AG08395 (cell line): ENCODE results near the gene TSPYL4.

ENCODE experiments used
- DNase-seq: peaks from one replicate; pipeline ENCODE4 v3.0.0; 2012; ENCODE audit warnings: mixed read lengths, low spot score

Gene TSPYL4

DNA sequence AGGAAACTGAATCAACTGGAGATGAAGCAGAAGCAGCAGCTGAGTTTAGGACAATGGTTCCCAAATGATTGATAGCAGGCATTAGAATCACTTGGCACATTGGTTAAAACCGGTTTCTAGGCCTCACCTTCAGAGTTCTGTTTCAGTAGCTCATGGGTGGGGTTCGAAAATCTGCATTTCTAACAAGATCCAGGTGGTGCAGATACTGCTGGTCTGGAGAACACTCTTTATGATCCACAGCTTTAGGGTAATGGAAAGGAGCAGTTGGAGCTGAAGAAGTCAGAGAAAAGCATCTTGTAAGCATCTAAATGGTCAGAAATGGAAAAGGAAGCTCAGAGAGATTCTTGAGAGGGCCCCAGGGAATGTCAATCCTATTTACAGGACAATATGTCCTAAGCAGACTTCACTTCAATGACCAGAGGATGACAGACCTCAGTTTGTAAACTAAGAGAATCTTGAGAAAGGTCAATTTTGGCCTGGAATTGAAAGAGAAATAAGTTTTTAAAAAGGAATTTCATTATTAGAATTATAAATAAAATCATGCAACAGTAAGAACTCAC, 17.4 kb upstream of the TSPYL4 start:
- DNase-seq: no peak

DNA sequence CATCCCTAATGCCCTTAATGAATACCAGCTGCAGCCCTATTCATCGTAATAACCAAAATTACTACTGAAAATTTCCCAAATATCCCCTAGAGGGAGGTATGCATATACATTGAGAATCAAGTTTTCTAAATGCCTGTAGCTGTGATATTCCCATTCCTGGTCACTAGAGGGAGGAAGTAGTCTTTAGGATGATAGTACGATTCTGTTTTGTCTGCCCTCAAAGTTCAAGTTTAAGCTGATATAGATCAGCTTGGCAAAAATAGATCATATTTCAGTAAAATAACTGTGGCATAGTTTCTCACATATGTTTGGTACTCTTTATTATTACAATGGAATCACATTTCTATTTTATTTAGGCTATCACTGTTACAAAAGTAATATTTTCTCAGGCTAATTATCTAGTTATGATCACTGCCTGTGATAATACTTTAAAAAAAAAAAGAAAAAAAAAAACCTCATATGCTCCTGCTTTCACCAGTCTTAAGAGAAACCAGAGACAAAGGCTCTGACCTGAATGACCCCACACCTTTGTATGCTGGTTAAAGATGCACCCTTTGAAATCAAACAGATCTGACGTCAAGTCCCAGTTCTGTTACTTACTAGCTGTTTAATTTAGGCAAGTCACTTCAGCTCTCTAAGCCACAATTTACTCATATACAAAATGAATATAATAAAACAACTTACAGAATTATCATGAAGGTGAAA, 14.9 kb upstream of the TSPYL4 start:
- peak; percentile 73 for DNase-seq

DNA sequence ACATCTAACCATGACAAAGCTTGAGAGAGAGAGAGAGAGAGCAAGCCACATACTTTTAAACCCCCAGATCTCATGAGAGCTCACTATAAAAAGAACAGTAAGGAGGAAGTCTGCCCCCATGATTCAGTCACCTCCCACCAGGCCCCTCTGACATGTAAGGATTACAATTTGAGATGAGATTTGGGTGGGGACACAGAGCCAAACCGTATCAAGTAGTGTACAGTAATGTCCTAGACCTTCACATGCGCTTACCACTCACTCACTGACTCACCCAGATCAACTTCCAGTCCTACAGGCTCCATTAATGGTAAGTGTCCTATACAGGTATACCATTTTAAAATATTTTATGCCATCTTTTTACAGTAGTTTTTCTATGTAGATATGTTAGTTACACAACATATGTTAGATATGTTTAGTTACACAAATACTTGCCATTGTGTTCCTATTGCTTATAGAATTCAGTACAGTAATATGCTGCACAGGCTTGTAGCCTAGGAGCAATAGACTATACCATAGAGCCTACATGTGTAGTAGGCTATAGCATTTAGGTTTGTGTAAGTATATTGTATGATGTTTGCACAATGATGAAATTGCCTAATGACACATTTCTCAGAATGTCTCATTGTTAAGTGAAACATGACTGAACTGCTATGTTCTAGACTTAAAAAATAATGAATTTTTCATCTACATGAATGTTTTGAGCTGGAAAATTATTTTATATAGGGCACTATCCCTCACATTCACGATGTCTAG, 14.1 kb upstream of the TSPYL4 start:
- no peak for DNase-seq

DNA sequence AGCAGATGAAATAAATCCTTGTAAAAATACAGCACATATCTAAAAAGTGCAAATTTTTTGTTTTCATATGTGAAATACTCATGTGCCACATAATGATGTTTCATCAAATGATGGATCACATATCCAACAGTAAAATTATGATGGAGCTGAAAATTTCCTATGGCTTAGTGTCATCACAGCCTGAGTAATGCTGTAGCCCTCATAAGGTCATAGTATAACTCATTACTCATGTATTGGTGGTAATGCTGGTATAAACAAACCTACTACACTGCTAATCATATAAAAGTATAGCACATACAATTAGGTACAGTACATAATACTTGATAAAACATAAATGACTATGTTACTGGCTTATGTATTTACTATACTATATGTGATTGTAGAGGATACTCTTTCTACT, 12.9 kb upstream of the TSPYL4 start:
- no peak for DNase-seq

DNA sequence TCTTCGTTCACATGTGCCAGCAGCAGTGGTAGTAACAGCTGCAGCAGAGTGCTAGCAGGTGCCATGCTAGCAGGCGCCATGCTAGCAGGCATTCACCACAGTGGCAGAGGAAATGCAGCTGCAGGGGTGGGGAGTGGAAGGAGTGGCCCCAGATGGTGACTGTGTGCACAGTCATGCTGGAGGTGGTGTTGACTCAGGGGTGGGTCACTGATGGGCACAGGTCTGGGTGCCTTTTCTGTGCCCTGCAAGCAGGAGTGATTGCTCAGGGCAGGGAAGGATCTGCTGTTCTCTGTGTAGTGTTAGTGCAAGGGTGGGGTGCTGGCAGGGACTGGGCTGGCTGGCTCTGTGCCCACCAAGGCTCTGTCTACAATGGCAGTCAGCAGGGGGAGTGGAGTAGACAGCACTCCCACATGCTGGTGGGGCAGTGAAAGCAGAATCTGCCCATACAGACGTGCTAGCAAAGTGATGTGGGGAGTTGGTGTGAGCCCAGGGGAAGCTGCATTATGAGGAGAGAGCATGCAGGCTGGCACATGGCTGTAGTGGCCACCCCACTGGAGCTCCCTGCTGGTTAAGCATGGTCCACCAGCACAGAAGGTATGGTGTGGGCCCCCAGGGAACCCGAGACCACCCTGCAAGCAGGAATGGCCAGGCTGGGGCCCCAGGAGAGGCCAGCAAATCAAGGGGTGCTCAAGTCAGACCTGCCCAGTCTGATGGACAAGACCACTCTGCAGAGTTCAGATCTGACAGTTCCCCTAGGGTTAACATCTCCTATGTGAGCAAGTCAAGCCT, 11.4 kb upstream of the TSPYL4 start:
- DNase-seq: no peak

DNA sequence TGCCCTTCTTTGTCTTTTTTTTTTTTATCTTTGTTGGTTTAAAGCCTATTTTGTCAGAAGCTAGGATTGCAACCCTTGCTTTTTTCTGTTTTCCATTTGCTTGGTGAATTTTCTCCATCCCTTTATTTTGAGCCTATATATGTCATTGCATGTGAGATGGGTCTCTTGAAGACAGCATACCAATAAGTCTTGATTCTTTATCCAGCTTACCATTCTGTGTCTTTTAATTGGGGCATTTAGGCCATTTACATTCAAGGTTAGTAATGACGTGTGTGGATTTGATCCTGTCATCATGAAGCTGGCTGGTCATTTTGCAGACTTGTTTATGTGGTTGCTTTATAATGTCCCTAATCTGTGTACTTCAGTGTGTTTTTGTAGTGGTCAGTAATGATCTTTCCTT, 9.5 kb upstream of the TSPYL4 start:
- no peak for DNase-seq

DNA sequence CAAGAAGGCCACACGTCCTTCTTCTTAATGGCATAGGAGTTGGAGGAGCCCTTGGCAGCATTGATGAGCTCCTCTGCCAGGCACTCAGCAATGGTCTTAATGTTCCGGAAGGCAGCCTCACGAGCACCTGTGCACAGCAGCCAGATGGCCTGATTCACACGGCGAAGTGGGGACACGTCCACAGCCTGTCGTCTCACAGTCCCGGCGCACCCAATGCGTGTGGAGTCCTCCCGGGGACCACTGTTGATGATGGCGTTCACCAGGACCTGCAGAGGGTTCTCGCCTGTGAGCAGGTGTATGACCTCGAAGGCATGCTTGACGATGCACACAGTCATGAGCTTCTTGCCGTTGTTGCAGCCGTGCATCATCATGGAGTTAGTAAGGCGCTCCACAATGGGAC, 4.6 kb upstream of the TSPYL4 start:
- DNase-seq: no peak

DNA sequence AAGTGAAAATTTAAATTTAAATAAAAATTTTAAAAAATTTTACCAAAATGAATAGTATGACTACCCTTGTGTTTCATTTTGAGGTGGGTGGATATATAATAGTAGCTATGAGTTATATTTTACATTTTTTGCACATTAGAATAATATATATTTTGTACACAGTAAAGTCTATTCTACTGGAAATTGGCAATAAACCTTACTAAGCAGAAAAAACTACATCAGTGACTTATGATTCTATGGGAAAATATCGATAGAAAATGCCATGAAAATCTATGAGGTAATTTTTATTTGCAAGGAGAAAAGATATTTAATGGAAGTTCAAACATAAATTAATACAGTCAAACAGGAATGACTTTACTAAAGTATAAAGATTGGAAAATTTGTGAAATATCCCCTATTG, 2.8 kb upstream of the TSPYL4 start:
- no peak for DNase-seq

DNA sequence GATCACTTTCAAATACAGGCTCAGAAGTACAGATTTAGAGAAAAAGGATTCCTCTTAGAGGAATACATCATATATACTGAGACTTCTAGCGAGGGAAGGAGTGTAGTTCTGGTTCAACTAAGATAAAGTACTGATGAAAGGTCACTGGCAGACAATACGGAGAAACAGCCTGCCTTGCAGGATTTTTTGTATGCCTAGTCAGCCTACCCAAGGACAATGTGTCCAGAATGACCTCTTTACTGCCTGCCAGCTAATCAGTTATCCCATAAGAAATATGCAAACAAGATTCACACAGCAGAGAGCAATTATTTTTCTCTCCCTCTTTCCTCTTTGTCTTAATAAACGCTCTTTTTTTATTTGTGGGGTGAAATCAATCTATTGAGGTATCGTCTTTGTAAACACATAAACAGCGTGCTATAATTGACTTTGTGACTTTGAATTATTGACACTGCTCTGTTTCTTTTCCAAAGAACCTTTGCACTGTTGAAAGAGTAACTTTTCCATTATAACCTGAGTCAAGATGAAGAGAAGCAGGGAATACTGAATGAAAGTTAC, 1.4 kb upstream of the TSPYL4 start:
- no peak for DNase-seq

DNA sequence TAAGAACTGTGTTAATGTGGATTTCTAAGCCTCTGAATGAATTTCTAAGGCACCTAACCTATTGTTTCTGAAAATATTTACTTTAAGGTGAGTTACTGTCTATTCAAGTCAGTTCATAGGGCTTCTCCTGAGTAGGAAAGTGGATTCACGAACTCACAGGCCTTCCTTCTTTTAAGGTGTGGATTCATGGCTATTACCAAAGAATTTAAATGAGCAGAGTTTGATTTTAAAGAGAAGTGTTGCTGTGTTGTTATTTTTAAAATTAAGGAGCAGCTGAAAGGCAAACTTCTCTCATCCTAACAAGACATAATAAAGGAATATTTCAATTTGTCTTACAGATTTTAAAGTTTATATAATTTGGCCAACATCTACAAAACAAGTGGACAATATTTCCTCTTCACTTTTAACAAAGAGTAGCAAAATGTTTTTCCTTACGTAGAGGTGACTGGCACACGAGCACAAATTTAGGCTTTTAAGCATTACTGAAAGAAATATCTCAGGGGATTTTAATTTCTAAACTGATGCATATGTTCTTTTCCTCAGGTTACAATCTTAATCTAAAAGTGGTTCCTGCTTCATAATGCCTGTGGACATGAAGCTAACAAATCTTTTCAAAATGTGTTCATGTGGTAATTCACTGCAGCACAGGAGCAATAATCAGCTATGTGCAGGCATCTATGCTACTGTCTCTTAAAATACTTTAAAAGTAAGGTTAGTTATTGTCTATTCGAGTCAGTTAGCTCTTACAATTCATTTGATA, 602 bp upstream of the TSPYL4 start:
- no peak for DNase-seq

DNA sequence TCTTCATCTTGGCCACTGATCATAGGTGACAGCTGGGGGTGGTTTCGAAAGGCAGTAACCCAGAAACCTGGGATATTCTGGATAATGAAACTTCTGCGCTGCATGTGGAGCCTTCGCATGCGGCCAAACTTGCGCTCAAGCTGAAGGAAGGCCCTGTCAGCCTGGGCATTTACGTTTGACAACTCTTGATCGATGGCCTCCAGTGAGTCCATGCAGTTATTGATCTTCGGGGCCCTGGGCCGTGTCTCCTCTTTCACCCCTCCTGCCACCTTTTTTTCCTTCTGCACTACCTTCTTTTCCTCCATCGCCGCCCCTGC, 729 bp downstream of the TSPYL4 start:
- DNase-seq: no peak

DNA sequence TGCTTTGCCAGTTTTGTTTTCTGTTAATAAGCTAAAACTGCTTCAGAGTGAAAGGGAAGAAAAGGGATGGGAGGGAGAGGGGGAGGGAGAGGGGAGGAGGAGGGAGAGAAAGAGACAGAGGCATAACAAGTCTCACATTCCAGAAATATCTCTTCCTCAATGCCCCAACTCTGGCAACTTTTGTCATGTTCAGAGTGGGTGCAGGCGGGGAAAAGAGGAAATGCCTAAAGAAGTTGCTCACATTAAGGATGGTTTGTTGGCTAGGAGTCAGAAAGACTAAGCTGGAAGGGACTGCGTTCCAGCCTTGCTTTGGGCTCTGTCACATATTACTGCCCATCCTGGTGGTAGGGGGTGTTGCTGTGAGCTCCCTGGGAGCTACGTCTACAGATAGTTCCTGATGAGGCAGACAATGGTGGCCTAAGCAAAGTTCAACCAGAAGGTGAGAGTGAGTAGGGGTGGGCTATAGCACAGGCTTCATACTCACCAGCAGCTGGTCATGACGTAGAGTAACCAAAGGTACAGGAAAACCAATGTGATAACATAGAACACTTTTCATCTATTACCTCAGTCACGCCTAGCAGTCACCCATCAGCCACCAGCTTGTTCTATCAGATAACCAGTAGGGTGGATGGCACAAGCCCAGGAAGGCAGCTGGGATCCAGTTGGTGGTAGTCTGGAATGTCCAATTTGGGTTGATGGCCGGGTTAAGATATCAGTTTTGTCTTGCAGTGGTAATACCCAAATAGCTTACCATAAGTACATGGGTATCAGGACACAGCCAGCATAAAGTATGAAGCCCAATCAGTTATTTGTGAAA, 2.1 kb downstream of the TSPYL4 start:
- peak; percentile 64 for DNase-seq

DNA sequence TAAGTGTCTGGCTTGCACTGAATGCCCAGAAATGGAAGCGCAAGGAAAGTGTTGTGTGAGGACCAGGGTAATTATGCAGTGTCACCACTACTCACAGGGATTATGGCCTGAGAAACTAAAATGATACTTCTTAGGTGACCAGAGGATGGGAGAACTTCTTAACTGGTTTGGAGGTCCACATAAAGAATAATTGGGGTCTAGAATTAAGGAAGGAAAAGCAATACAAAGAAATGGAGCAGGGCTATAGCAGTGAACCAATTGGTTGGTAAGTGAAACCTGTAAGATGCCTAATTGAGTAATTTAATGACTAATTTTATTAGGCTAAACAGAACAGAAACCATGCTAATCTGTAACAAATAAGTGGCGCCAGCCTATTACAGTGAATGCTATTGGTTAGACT, 5.3 kb downstream of the TSPYL4 start:
- DNase-seq: no peak

DNA sequence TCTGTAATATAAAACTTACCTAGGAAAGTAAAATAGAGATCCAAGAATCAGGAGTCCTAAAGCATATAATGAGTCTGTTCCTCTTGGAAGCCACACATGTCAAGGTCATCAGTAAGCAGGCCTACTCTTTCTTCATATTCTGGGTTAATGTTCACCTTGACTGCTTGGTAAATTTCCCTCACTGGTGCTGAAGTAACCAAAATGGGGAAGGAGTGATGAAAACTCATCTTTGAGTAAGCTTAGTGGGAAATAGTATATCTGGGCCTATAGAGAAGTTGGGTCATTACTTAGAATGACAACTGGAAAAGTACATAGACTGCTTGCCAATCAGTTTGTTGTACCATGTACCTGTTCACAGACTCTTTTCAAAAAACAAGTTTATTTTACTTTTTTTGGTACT, 6.6 kb downstream of the TSPYL4 start:
- no peak for DNase-seq

DNA sequence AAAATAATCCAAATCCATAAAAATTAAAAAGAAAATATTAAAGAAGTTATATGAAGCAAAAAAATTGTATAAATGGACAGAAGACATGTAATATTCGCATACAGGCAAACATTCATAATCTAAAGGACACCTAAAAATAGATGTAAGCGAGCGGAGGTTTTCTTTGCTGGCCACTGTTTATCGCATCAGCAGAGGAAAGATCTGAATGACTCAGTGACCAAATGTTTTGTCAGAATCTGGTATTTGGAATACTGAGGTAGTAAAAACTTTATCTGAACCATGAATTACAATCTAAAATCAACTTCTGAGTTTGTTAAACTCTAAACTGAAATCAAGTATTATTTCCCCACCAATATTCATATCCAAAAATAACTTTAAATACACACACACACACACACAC, 7.8 kb downstream of the TSPYL4 start:
- no peak for DNase-seq

DNA sequence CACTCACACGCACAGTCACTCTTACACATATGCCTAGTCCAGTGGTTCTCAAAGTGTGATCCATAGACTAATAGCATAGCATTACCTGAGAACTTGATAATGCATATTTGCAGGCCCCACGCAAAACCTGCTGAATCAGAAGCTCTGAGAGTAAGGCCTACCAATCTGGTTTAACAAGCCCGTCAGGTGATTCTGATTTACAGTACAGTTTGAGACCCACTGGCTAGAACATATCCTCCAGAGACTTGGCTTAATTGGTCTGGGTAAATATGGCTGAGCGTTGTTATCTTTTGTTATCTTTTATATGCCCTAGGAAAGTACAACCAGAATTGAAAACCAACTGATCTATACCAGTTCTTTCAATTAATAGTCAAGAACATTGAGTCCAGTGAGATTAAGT, 9.6 kb downstream of the TSPYL4 start:
- DNase-seq: no peak

DNA sequence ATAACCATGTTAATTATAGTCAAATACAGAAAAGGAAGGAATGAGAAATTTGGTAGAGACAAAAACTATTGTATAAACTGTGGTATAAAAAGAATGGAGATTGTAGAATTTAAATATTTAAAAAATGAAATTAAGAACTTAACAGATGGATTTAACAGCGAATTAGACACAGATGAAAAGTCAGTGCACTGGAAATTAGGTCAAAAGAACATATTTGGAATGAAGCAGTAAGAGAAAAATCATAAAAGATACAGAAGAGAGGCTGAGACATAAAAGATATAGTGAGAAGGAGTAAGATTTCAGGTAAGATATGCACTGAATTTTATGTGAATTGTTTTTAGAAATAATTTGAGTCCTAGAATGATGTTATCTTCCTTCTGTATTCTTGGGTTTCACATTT, 14.0 kb downstream of the TSPYL4 start:
- no peak for DNase-seq

DNA sequence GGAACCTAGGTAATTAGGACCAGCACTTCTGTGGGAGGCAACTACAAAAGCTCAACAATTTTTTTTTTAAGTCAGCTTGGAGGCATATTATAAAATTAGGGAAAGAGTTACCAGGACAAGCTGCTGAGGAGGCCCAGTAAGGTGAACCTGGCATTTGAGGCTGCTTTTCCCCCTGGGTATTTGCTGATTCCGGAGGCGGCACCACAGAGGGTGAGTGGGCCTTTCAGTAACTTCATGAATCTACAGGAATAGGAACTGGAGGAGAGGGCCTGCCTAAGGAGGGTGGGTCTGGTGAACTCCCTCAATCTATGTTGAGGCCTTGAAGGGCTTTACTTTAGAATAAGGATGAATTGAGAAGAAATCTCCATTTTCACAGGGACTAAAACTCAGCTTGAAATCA, 14.6 kb downstream of the TSPYL4 start:
- DNase-seq: no peak

DNA sequence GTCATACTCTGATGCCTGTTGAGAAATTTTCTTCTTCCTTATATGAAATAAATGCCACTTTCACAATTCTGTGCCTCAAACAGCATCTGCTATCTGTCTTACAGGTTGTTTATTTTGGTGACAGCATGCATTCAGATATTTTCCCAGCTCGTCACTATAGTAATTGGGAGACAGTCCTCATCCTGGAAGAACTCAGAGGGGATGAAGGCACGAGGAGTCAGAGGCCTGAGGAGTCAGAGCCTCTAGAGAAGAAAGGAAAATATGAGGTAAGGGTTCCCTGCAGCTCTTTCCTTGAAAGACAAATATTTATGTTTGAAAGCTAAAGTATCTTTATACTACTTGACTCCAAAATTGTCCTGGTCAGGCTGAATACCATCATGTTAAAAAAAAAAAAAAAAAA, 15.8 kb downstream of the TSPYL4 start:
- no peak for DNase-seq

DNA sequence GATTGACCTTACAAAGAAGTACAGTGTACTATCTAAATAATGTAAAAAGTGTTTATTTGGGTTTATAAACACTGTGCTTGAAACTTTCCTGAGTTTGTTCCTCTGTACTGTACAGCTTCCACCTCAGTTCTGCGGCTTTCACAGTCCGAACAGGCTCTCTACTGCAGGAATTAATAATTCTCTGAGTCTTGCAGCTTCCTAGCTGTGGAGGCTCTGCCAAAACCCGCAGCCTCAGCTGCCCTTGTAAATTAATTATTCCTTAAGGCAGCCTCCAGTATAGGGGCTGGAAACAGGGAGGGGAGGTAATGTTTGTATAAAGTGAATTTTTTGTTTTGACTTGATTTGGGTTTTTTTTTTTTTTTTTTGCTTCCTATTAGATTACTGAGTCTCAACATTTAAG, 19.2 kb downstream of the TSPYL4 start:
- no peak for DNase-seq

DNA sequence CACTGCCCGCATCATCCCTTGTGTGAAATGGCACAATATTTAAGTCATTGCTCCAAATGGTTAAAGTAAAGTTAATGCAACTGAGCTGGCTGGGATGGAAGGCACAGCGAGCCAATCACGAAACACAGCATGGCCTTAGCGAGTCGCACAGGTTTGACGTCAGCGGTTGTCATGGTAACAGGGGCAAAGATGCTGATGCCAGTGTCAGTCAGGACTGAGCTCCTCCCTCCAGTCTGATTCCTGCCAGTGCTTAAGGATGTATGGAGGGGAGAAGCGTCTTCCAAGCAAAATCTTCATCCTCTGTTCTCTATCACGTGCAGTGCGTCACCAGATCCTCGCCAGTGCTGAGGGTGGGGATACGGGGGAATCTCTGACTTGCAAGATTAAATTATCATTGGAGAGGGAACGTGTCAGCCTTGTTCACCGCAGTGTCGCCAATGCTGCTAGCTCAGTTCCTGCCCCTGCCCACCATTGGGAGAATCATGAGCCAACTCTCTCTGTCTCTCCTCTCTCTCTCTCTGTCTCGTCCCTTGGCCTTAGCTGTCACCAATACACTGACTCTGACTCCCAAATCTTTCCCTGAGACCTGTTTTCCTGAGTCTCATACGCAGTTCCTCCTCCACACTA, 24.5 kb downstream of the TSPYL4 start:
- DNase-seq: peak; percentile 81
